ENCODE measurements around the gene IMMT.
A peak's percentile ranks its signal among the peaks of the same experiment; 100 is the strongest.
"Not testable (repeated sequence)": the region's sequence is repeated elsewhere in the genome, so short reads cannot be mapped to it uniquely, and the experiment has no call there.

IMMT gene

DNA sequence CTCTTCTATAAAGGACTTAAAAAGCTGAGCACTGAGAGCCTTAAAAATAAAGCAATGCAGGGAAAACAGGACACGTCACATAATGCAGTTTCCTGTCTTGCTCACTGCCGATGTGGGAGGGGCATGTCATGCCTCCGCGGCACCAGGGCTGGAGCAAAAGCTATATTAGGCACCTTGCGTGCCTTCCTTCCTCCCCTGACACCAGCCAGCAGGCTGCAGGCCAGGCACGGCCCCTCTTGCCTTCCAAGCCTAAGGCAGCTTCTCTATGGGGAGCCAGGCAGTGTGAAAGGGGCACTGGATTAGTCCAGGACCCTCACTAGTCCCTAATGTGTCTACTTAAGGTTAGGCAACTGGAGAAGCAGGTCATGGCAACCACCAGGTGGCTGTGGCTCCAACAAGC is 30.3 kb upstream of the IMMT start:
- DNase-seq, result peak; percentile 40

DNA sequence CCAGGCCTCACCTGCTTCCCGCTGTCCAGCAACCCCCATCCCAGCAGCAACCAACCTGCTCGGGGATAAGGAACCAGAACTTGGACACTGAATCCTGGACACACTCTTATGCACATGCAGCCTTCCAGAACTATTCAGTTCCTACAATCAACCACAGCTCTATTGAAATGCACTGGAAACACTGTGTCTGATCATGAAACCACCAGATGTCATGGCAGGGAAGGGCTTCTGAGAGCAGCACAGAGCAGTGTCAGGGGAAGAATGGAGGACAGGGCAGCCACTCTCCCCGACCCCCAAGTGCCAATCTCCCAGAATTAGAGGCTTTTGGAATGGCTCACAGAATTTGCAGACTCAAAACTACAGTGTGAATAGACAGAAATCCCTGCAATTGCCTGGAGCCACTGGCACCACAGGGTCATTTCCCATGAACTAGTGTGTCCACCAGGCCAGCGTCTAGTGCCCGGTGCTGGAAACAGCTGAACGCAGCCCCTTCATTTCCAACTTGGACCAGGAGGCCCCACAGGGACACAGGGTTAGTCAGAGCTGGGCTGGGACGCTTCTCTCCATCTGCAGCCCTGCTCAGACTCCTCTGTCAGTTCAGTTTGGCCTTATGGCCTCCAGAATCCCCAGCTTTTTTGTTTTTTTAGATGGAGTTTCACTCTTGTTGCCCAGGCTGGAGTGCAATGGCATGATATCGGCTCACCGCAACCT is 29.5 kb upstream of the IMMT start:
- no peak for DNase-seq

DNA sequence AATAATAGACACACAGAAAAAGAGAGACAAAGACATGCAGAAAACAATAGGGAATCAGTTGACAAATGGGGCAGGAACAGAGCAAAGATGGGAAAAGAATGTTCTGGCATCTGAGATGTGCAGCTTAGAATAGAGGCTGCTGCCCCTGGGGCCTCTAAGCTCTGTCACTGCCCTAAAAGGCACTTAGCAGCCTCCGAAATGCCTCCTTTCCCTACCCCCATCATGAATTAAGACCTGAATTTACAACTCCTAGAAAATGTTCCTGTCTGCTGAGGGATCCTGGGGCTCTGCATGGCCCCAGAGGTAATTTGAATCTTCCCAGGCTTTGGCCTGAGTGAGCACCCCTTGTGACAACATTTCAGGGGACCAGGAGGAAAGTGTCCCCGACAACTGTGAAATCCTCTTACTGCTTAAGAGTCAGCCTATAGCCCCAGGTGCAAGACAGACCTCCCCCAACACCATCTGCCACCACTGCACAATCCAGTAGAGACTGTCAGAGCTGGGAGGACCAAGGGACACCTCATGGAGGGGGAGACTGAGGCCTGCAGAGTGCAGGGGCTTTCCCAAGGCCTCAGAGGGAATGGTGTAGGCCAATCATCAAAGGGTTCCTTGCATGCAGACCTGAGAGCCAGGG is 28.8 kb upstream of the IMMT start:
- no peak for DNase-seq

DNA sequence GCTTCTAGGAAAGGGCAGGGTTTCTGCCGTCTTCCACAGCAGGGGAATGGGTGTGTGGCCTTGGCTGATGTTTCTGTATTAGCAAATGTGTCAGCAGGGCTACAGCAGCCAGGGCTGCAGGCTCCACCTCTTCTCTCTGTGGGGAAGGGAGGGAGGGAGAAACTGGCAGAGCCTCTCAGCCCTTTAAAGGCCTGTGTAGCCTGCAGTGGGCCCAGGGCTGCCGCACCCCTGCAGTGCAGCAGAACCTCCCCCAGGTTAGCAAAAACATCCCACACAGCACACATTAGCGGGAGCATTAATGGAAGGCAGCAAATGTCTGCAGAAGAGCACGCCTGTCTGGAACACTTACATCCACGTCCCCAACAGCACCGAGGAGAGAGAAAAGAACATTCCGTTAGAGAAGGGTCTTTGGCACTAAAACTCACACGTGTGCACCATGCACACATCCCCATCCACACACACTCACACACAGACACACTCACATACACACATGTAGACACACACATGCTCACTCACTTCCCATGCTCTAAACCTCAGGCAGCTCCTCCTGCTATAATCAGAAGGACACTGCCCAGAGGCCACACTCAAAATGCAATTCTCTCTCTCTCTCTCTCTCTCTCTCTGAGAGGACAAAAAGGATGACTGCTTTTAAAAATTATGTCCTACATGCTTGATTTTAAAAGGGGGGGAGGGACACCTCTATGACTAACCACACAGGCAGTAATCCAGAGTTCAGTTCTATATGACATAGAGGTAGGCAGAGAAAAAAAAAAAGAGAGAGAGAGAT is 28.1 kb upstream of the IMMT start:
- no peak for DNase-seq

DNA sequence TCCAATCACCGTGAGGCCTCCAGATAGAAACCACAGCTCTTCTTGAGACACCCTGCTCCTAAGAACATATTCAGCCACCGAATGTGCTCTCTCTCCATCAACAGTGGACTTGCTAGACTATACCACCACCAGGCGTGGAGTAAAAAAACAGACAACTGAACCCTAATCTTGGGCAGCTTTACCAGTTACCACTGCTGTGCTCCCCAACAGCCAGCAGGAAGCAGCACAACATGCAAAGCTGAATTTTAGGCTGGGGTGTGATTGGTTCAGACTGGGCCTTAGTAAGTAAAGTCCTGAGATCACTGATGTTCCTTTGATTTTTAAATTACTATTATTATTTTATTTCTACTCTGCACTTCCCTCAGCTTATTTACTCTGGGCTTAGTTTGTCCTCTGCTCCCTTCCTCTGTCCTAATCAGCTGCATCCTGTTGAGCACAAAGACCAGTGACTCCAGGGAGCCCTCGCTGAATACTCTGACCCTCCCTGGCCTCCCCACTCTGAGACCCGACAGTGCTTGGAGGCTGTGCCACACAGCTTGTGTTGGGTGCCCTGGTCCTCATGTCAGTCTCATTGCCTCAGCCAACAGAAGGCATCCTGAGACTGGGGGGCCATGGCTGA is 25.9 kb upstream of the IMMT start:
- DNase-seq, result peak; percentile 46

DNA sequence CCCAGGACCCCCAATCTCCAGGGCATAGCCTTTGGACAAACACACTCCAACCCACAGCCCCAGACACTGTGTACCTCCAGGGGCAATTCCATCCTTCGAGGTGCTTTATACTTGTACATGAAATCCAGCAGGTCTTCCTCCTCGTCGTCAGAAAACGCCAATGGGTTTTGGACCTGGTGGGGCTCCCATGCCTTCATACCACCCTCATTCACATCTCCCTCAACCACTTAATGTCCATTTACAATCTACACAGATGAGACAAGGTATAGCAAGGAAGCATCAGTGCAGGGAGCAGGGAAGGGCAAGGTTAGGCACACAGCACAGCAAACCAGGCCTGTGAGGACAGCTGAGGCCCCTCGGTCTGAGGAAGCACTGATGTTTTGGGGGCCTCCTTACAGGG is 24.6 kb upstream of the IMMT start:
- DNase-seq, result no peak

DNA sequence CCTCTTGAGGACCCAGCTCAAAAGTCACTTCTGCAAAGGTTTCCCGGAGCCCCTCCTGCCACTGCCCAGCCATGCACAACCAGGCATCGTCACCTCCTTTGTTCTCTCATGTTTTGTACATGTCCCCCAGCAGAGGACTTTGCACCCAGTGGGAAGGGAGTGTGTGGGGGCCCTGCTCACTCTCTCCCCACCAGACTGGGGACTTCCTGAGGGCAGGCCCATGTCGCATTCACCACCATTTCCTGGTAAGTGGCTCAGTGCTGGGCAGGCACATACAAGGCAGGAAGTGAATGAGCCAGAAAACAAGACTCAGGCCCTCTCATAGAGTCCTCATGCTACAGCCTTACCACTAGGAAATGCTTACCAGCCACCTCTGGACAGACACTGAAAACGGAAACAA is 22.9 kb upstream of the IMMT start:
- no peak for DNase-seq

DNA sequence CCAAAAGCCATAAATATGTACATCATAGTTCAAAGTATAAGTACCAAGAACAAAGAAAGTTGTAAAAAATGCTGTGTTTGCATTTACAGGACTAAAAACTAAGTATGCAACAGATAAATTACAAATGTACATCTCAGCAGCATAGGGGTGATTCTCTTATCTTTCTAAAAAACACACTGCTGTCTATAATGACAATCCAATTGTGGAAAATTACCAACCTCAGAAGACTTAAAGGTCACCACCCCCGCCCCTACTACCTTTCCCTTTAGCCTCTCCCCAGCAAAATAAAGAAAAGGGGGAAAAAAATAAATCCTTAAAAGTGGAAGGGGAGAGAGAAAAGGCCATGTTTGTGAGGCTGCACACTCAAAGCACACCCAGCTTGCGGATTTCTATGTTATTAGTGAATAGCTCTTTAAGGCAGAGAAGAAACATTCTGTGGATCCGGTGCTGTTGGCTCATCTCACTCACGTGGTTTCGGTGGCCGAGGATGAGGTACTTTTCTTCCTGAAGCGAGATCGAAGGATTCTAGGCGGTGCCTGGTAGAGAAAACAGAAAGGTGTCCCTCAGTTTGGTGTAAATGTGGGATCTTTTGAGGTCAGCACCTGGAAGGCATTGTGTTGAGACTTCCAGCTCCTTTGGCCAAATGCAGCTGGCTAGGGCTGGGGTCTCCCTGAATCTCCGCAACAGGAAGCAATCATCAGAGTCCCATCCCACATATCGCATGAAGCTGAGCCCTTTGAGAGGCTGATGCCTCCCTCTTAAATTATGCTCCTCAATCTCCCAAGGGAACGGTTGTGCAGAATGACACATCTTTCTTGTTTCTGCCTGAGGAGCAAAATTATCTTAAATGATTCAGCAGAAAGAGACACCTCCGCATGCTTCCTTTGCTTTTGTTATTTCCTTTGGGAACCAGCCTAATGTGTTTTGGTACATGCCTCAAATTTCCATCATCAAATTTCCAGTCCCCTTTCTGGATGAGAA is 21.6 kb upstream of the IMMT start:
- no peak for DNase-seq

DNA sequence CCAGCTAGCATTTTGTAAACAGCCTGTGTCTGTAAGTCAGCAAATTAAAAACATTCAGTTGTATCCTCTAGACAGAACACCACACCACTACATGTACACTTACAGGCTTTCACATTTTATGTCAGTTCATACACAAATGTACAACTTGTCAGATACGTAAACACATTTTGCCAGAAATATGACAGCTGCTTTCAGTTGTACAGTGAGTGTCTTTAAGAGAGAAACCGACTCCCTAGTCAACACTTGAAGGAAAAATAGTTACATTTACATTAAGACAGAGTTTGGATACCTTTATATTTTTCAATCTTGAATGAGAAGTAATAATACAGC is 19.2 kb upstream of the IMMT start:
- DNase-seq, result no peak

DNA sequence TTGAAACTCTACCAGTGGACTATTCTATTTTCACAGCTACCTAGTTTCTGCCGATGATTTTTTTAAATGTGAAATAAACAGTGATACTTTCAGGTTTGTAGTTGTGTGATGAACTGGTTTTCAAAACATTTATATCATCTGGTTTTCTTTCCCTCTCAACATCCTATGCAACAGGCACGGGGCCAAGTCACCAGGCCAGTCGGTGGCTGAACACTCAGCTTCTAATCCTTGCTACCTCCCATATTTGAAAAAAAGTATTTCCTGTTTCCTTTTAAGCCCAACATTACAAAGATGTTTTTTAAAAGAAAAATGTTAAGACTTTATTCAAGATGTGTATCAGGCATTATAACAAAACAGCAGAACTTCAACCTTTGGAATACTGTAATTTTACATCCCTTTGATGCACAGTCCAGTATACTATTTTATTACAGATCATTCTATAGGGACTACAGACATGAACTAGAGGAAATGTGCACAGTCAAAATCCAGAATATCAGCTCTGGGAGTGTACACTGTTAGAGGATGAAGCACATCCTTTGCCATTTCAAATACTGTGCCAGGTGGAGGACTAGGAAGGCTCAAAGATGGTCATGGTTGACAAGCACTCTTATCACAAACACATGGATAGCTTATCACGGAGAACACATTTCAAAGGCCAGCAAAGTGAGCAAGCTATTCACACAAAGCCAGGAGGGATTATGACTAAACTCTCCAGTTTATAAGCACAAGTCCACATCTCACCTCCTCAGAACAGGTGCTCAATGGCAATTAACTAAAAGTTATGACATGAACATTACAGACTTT is 18.6 kb upstream of the IMMT start:
- no peak for DNase-seq

DNA sequence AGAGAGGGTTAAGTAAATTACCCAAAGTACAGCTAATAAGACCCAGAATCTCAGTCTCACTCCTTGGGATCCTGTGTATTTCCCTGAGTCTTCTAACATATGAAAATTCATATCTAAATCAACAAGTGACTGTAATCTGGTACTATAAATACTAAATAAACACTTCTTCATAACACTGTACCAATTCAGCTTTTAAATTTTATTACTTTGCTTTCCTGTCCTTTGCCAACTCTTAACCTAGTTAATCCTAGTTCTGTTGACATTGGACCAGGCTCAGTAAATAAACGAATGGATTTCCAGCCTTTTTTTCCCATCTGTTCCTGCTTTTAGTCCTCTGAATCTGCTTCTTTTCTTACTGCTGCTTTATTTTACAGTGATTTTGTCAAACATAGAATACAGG is 17.8 kb upstream of the IMMT start:
- DNase-seq, result no peak

DNA sequence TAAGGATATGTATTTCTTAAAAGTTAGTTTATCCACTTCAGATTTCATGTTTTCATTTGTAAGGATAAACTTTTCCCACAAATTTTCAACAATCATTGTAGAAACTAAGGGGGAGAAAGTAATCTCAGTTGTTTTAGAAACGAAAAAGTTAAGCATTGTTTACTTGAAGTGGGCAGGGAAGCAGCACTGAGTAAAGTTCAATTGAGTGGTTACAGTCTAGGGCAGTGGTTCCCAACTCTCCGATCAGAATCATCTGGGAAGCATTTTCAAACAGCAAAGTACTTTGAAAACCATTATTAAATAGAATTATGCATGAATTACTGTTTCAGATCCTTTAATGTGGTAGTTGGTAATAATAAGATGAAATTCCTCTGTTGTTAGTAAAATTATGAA is 16.5 kb upstream of the IMMT start:
- no peak for DNase-seq

DNA sequence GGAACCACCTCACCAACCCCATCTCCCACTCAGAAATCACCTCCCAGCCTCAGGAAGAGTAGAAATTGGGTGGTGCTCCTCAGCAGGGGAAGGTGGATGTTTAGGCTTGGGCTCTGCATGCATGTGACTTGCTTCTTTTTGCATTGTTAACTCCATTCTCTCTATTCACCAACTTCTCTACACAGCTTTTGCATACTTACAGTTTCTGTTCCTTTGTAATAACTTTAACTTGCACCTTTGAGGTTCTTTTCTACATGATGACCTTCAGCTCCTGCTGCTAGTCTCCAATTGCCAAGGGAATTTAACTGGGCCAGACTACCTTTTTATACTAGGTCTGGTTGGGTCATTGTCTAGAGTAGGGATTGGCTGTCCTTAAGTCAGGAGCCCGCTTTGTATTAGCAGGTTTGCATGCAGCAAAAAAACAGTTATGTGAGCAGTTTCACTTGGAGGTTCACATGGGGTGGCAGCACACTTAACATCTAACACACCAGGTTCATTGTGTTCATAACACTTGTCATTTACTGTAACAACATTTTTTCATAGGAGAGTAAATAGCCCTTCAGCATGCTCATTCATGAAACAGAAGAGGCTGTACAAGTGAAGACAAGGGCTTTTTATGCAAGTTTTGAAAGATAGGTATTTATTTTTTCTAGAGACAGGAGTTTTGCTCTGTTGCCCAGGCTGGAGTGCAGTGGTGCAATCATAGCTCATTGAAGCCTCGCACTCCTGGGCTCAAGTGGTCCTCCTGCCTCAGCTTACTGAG is 16.0 kb upstream of the IMMT start:
- no peak for DNase-seq

DNA sequence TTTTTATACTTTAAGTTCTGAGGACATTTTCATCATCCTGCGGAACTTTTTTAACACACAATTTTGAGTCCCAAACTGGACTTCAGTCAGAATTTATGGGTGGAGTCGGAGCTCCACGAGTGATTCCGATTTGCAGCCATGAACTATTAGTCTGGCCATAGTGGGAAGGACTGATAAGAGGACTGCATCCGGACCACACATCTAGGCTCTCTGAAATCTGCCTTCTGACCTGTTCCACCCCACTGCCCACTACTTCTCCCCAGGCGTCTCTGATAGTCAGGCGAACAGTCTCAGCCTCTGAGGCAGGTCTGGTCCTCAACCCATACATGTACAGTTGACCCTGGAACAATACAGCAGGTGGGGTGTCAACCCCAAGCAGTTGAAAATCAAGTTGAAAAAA is 9.2 kb upstream of the IMMT start:
- DNase-seq, result no peak

DNA sequence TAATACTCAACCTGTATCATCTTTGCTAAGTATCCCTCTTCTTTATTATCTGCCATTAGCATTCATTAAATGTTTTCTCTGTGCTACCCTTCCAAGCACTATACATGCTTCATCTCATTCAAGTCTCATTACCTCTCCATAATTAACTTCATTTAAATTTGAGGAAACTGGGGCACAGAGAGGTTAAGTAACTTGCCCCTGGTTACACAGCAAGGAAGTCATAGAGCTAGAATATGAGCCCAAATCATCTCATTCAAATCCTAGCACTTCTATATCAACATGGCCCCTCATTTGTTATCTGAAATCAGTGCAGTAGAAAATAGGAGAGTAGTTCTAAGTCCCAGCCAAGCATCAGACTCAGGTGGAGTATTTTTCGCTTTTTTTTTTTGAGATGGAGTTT is 8.4 kb upstream of the IMMT start:
- no peak for DNase-seq

DNA sequence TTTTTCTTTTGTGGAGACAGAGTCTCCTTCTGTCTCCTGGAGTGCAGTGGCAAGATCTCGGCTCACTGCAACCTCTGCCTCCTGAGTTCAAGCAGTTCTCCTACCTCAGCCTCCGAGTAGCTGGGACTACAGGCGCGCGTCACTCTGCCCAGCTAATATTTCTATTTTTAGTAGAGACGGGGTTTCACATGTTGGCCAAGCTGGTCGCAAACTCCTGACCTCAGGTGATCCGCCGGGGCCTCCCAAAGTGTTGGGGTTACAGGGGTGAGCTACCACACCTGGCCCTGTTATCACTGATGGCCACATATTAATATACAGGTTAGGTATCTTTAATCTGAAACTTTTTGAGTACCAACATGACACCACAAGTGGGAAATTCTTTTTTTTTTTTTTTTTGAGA is 7.4 kb upstream of the IMMT start:
- DNase-seq, result no peak

DNA sequence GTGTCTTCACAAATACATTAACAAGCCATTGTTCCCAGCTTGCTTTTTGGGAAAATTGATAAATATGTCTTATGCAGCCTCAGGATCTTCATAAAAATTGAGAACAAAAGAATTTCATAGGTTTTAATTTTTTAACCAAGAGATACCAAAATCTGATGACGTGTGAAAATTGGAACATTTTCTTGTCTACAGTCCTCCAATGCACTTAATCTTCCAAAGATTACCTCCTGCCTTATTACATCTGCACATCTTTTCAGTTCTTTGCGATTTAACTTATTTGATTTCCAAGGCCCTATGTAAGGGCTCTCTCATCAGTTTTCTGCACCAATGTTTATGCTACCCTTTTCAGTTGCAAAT is 7.1 kb upstream of the IMMT start:
- no peak for DNase-seq

DNA sequence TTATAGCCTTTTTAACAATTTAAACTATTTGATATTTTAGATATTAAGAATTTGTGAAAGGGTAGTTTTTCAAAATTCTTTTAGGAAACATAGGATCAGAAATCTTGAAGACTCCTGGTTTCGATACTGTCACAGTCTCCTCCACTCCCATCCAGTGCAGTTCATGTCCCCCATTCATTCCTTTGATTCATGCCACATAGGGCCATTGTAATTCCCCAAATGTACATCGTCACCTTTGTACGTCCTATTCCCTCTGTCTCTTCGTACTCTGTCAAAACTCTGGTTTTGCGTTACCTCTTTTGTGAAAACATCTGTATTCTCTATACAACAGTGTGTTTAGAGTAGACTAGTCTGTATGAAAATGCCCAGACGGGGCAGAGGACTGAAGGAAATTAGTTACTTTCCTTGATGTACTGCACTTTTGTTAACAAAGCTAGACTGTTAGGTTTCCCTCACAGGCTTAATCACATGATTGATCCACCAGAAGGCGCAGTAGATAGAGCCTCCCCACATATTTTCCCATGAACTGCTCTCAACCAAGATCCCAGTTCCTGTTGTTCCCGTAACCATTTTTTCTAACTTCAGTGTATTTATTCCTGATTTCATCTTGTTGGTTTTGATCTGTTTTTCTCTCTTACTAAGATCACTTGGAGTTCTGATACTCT is 6.5 kb upstream of the IMMT start:
- DNase-seq, result no peak

DNA sequence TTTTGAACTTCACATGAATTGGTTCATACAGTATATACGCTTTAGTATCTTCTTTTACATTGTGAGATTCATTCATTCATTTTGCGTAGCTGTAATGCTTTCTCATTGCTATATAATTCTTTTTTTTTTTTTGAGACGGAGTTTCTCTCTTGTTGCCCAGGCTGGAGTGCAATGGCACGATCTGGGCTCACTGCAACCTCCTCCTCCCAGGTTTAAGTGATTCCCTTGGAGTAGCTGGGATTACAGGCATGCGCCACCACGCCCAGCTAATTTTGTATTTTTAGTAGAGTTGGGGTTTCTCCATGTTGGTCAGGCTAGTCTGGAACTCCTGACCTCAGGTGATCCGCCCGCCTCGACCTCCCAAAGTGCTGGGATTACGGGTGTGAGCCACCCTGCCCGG is 5.3 kb upstream of the IMMT start:
- DNase-seq, result not testable (repeated sequence)

DNA sequence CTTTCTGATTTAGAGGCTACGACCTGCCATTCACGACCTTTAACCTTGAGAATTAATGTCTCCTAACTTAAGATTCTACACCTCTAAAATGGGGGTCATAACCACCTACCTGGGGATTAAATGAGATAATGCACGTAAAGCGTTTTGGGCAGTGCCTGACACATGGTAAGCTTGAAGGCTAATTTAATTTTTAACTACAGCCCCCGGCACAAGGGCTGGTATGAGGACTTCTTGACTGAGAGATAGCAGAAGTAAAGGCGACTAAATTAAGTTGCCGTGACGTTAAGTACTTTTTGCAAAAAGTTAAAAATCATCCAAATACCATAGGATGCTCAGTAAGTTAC is 4.5 kb upstream of the IMMT start:
- no peak for DNase-seq

All from CD4-positive, alpha-beta T cell treated with Interleukin-4 for 4 hours (primary cell).